SU-DHL-6 (cell line): ENCODE measurements around the gene ATP9A.

Experiments used
- H2AFZ ChIP-seq: fragments of 200-600 bp; sonication (generic); 2 replicates; pipeline ENCODE4 v1.6.1; 2014; ENCODE audit warnings: low read depth, mild to moderate bottlenecking, moderate library complexity, mixed read lengths, antibody characterized with exemption, low read length; ENCODE audit not compliant: severe bottlenecking
- H3F3A ChIP-seq: fragments of 200-600 bp; shearing (Covaris generic); 2 replicates; pipeline ENCODE4 v1.6.0; 2016; ENCODE audit warnings: antibody characterized with exemption, mild to moderate bottlenecking; ENCODE audit not compliant: insufficient read depth
- H3K27ac ChIP-seq: fragments of 200-600 bp; sonication (generic); 2 replicates; pipeline ENCODE4 v1.5.1; 2016; ENCODE audit warnings: low read depth, mild to moderate bottlenecking, low read length, moderate library complexity, mixed read lengths
- H3K27me3 ChIP-seq: fragments of 200-600 bp; sonication (generic), shearing (Covaris generic); 2 replicates; pipeline ENCODE4 v1.6.0; 2014; ENCODE audit warnings: mild to moderate bottlenecking, low read length
- H3K36me3 ChIP-seq: fragments of 200-600 bp; sonication (generic); 2 replicates; pipeline ENCODE4 v1.6.1; 2014; ENCODE audit warnings: mild to moderate bottlenecking, low read length, mixed read lengths
- H3K4me2 ChIP-seq: fragments of 300-600, 200-600 bp; shearing (Covaris generic), sonication (generic); 2 replicates; pipeline ENCODE4 v1.6.0; 2014; ENCODE audit warnings: low read length, low read depth, mild to moderate bottlenecking; ENCODE audit not compliant: poor library complexity, severe bottlenecking
- H3K4me3 ChIP-seq: fragments of 200-600 bp; sonication (generic); 2 replicates; pipeline ENCODE4 v1.5.1; 2014; ENCODE audit warnings: antibody characterized with exemption, low read length, mild to moderate bottlenecking, mixed read lengths; ENCODE audit not compliant: insufficient read depth, poor library complexity, severe bottlenecking
- H3K79me2 ChIP-seq: fragments of 200-600 bp; sonication (generic); 2 replicates; pipeline ENCODE4 v1.6.1; 2014; ENCODE audit warnings: mild to moderate bottlenecking, low read length, moderate library complexity; ENCODE audit not compliant: insufficient read depth
- H3K9ac ChIP-seq: fragments of 200-600 bp; sonication (generic); 2 replicates; pipeline ENCODE4 v1.7.0; 2014; ENCODE audit warnings: mild to moderate bottlenecking, low read length
- H3K9me2 ChIP-seq: fragments of 200-600 bp; sonication (generic); replicated peaks from 2 replicates; pipeline ENCODE4 v1.6.1; 2014; ENCODE audit warnings: low read length; ENCODE audit not compliant: insufficient read depth
- H3K9me3 ChIP-seq: fragments of 200-600 bp; sonication (generic); 2 replicates; pipeline ENCODE4 v1.6.1; 2014; ENCODE audit warnings: low read length, mixed read lengths; ENCODE audit not compliant: insufficient read depth
- H4K20me1 ChIP-seq: fragments of 200-600 bp; sonication (generic); 2 replicates; pipeline ENCODE4 v1.6.1; 2014; ENCODE audit warnings: low read depth, mild to moderate bottlenecking, antibody characterized with exemption, low read length, moderate library complexity, mixed read lengths
- EZH2phosphoT487 ChIP-seq: fragments of 200-600 bp; sonication (generic), shearing (Covaris generic); conservative IDR thresholded peaks from 2 replicates; pipeline ENCODE4 v1.6.1; 2018; ENCODE audit warnings: mild to moderate bottlenecking, antibody characterized with exemption, low read length, moderate library complexity, mixed read lengths
- TF ChIP-seq, protein P1 (sequence below): fragments of 200-600 bp; sonication (generic); IDR thresholded peaks from one replicate; pipeline ENCODE4 v1.5.1; 2017; ENCODE audit warnings: antibody characterized with exemption, mild to moderate bottlenecking, low read length, moderate library complexity; ENCODE audit not compliant: insufficient read depth, poor library complexity, severe bottlenecking

ATP9A gene

DNA sequence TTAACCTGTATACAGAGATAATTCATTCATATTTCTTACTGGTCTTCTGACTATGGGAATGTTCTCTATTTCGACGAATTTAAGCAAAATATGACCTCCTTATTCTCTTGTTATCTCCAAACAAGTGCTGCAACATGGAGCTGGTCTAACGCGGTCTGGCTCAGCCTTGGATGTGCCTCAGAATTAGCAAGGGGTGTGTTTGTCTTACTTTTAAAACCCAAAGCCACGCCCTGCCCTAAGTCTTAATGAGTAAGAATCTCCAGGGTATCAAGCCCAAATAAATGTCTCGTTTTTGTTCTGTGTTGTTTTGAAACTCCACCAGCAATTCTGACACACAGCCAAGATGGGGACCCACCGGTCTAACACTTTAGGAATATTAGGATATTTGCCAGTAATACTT is 99.2 kb downstream of the ATP9A start:
- Histone ChIP-seq H3K27me3 (no peaks in the 10 kb centered on the region), H3K27ac (no peak overlapping the region), H3K9me3 (no peaks in the 10 kb centered on the region), H4K20me1 (no peaks in the 10 kb centered on the region), H3F3A (no peaks in the 10 kb centered on the region), H3K9ac (no peak overlapping the region), H2AFZ (no peak overlapping the region), H3K36me3 (no peaks in the 10 kb centered on the region), H3K79me2 (no peaks in the 10 kb centered on the region), H3K4me2 (no peak overlapping the region), H3K4me3 (no peak overlapping the region), H3K9me2 (no peaks in the 10 kb centered on the region)
- TF ChIP-seq, protein P1, sequence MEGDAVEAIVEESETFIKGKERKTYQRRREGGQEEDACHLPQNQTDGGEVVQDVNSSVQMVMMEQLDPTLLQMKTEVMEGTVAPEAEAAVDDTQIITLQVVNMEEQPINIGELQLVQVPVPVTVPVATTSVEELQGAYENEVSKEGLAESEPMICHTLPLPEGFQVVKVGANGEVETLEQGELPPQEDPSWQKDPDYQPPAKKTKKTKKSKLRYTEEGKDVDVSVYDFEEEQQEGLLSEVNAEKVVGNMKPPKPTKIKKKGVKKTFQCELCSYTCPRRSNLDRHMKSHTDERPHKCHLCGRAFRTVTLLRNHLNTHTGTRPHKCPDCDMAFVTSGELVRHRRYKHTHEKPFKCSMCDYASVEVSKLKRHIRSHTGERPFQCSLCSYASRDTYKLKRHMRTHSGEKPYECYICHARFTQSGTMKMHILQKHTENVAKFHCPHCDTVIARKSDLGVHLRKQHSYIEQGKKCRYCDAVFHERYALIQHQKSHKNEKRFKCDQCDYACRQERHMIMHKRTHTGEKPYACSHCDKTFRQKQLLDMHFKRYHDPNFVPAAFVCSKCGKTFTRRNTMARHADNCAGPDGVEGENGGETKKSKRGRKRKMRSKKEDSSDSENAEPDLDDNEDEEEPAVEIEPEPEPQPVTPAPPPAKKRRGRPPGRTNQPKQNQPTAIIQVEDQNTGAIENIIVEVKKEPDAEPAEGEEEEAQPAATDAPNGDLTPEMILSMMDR = no peak
- no peak for TF ChIP-seq EZH2phosphoT487

DNA sequence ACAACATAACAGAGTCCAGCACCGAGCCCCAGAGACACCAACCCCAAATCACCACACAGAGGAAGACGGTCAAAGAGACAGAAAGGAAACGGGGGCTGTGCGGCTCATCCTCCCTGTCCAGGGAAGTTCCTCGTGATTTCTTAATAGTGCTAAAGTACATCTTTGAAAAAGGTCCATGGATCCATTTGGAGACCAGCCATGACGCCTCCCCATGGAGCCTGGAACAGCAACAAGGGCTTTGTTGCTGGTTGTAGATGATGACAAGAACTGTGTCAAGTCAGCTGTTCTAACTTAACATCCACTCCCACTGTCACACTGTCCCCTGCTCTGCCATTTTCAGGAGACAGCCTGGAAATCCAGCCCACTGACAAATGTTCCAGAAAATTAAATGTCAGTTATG is 99.7 kb downstream of the ATP9A start:
- TF ChIP-seq, protein P1 = no peak
- TF ChIP-seq EZH2phosphoT487 = no peak
- H3K9ac ChIP-seq = no peak overlapping the region
- H3F3A ChIP-seq = no peaks in the 10 kb centered on the region
- H3K79me2 ChIP-seq = no peaks in the 10 kb centered on the region
- H3K27ac ChIP-seq = no peak overlapping the region
- H4K20me1 ChIP-seq = no peaks in the 10 kb centered on the region
- H3K27me3 ChIP-seq = no peaks in the 10 kb centered on the region
- no peak overlapping the region for H3K4me3 ChIP-seq
- no peak overlapping the region for H2AFZ ChIP-seq
- no peaks in the 10 kb centered on the region for H3K9me3 ChIP-seq
- H3K36me3 ChIP-seq = no peaks in the 10 kb centered on the region
- no peak overlapping the region for H3K4me2 ChIP-seq
- H3K9me2 ChIP-seq = no peaks in the 10 kb centered on the region

DNA sequence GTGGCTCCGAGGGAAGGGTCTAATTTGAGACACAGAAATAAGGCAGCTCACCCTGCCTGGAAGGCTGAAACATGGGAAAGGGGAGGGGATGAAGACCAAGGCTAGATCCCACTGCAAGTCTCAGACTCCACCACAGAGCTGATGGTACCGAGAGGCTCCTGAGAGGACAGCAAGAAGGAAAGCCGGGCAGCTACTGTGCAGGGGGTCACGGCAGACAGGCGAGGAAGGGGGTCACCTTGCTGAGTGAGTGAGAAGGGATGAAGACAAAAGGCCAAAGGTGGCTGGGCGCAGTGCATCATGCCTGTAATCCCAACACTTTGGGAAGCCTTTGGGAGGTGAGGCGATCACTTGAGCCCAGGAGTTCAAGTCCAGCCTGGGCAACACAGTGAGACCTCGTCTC is 100.7 kb downstream of the ATP9A start:
- no peak overlapping the region for H3K27ac ChIP-seq

More for the DNA sequence above, 100.7 kb downstream of the ATP9A start:
- no peak overlapping the region for H3K4me2 ChIP-seq
- no peaks in the 10 kb centered on the region for H3F3A ChIP-seq
- H3K79me2 ChIP-seq = no peaks in the 10 kb centered on the region
- no peaks in the 10 kb centered on the region for H3K9me2 ChIP-seq
- TF ChIP-seq, protein P1 = no peak
- no peak for TF ChIP-seq EZH2phosphoT487
- no peak overlapping the region for H2AFZ ChIP-seq
- H3K9ac ChIP-seq = no peak overlapping the region
- H3K4me3 ChIP-seq = no peak overlapping the region
- no peaks in the 10 kb centered on the region for H4K20me1 ChIP-seq
- H3K9me3 ChIP-seq = no peaks in the 10 kb centered on the region
- no peaks in the 10 kb centered on the region for H3K36me3 ChIP-seq
- no peaks in the 10 kb centered on the region for H3K27me3 ChIP-seq
